Choroid plexus epithelial cell (primary cell): ENCODE measurements around the gene PAK1.
A peak's percentile ranks its signal among the peaks of the same experiment; 100 is the strongest.

Experiments used
- DNase-seq: peaks from one replicate; pipeline ENCODE4 v3.0.0-alpha.2; 2010; ENCODE audit warnings: low read depth
- H3K4me3 ChIP-seq: 2 replicates; pipeline ENCODE4 v1.5.1; 2011; ENCODE audit warnings: low read depth, mild to moderate bottlenecking, control low read depth, low read length, moderate library complexity
- TF ChIP-seq, protein P1 (sequence below): conservative IDR thresholded peaks from 2 replicates; pipeline ENCODE4 v1.5.1; 2011; ENCODE audit warnings: low read depth, mild to moderate bottlenecking, control low read depth, inconsistent platforms, low read length, moderate library complexity

Gene PAK1

DNA sequence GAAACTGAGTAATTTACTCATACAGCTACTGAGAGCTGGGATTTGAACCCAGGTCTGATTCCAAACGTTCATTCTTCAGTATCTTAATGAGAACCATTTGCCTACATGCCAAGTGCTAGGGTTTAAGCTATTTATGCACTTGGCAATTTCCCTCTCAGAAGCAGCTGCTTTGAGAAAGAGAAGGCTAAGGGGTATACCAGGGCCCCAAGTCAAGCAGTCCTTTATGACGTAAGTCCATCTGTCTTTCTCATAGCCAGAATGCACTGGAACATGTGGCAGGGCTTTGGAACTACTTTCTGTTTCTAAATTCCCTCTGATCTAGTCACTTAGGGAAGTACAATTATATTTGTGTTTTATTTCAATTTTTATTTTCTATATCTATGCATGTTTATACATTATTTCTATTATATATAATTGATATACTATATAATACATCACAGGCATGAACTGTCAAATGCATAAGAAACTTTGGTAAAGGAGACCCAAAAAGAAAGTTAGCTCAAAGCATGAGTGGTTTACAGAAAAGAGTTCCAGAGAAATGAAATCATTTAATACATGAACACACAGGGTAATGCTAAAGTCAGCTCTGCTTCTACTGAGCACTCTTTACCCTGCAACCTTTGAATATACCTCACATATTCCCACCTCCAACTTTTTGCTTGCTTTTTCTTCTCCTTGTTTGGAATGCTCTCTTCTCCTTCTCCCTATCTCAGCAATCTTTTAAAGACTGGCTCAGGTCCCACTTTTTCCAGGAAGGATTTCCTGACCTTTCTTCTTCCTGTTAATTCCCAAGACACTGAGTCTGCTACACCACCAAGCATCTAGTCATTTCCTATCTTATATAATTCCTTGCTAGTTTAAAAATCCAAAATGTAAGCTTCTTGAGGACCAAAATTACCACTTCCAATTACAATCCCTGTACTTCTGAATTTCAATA lies 91.9 kb downstream of the PAK1 start:
- no peak overlapping the region for H3K4me3 ChIP-seq
- DNase-seq = peak; percentile 70
- TF ChIP-seq, protein P1, sequence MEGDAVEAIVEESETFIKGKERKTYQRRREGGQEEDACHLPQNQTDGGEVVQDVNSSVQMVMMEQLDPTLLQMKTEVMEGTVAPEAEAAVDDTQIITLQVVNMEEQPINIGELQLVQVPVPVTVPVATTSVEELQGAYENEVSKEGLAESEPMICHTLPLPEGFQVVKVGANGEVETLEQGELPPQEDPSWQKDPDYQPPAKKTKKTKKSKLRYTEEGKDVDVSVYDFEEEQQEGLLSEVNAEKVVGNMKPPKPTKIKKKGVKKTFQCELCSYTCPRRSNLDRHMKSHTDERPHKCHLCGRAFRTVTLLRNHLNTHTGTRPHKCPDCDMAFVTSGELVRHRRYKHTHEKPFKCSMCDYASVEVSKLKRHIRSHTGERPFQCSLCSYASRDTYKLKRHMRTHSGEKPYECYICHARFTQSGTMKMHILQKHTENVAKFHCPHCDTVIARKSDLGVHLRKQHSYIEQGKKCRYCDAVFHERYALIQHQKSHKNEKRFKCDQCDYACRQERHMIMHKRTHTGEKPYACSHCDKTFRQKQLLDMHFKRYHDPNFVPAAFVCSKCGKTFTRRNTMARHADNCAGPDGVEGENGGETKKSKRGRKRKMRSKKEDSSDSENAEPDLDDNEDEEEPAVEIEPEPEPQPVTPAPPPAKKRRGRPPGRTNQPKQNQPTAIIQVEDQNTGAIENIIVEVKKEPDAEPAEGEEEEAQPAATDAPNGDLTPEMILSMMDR = no peak

DNA sequence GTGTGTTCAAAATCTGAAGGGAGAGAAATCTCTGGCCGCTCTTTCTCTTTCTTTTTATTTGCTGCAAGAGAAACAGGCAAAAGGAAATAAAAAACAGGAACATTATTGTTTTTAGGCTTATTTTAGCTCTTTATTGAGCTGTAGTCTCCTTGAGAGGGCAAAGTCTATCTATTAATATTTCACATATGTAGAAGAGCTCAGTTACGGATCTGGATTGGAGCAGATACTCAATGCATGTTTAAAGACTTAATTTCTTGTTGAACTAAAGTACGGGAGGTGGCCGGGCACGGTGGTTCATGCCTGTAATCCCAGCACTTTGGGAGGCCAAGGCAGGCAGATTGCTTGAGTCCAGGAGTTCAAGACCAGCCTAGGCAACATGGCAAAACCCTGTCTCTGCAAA lies 94.0 kb downstream of the PAK1 start:
- TF ChIP-seq, protein P1 = no peak
- no peak overlapping the region for H3K4me3 ChIP-seq
- DNase-seq = no peak

DNA sequence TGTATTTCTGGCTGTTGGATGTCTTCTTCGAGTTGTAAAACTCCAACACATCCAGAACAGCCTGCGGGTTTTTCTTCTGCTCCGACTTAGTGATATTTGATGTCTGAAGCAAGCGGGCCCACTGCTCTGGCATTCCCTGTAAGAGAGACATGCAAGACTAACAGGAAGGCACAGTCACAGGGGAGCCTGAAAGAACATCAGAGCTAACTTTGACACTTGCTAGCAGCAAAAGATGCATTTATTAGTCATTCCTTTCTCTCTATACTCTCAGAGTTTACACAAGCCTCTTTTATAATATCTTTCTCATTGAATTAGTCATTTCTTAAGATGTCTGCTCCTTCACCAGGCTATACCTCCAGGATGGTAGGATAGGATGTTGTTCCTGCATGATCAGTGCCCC lies 94.6 kb downstream of the PAK1 start:
- no peak overlapping the region for H3K4me3 ChIP-seq
- TF ChIP-seq, protein P1 = no peak
- DNase-seq = peak; percentile 9

DNA sequence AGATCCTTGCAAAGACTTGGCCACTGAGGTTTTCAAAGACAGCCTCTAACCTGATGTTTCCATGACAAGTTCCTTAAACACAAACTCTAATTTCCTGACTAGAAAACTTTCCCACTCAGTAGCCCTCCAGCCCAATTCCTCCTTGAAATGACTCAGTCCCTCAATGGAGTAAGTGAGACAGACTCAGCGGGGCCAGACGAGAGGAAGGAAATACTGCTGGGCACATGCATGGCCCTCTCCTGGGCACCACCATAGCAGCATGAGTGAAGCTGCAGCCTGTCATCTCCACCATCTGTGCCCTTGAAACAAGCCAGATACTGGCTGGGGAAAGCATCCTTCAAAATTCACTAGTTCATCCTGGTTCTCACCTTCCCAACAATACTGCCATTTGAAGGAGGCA lies 96.2 kb downstream of the PAK1 start:
- DNase-seq = no peak
- TF ChIP-seq, protein P1 = no peak
- H3K4me3 ChIP-seq = no peak overlapping the region

DNA sequence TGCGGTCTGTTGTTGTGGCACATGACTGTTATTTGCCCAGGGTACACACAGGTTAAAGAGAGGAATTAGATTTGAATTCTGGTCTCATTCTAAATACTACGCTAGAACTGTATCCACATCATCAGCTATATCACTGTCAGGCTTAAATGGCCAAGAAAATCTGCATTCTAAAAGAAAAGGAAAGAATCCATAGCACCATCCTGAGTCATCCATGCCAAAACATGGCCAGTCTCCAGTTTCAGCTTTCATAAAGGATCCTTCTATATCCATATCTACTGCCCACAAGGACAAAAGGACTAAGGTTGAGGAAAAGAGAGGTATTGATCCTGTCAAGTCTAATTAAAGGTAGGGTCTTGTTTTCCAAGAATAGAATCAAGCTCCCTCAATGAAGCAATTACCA lies 98.8 kb downstream of the PAK1 start:
- DNase-seq = peak; percentile 35
- H3K4me3 ChIP-seq = no peak overlapping the region
- TF ChIP-seq, protein P1 = no peak

DNA sequence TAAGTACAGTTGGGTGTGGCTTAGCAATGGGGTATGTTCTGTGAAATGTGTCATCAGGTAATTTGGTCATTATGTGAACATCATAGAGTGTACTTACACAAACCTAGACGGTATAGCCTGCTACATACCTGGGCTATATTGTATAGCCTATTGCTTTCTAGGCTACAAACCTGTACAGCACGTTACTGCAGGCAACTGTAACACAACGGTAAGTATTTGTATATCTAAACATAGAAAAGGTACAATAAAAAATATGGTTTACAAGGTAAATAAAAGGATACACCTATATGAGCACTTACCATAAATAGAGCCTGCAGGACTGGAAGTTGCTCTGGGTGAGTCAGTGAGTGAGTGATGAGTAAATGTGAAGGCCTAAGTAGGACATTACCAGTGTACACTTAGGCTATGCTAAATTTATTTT lies 99.3 kb downstream of the PAK1 start:
- no peak overlapping the region for H3K4me3 ChIP-seq
- TF ChIP-seq, protein P1 = no peak
- DNase-seq = peak; percentile 26

DNA sequence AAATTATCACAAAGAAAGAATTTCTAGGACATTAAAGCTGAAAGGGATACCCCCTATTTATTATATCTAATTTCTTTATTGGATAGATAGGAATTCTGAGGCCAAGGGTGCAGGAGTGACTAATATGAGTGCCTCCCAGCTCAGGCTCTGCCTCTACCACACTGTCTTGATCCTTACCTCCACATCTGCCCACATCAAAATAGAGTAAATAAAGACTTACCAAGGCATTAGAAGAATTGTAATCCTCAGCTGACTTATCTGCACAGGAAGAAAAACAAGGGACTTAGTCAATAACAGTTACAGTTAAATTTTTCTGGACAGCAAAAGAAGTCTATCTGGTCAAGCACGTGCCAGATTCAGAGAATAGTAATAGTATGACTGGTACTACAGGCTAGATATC lies 99.8 kb downstream of the PAK1 start:
- DNase-seq = peak; percentile 68
- TF ChIP-seq, protein P1 = no peak
- H3K4me3 ChIP-seq = no peak overlapping the region
